Progenitor cell of endocrine pancreas (in vitro differentiated cells): ENCODE measurements around the gene G6PC3. TPM values are rescaled to one million over a fixed set of nuclear protein-coding genes. Genes with fewer than 3 reads are reported as not detected.
A peak's percentile ranks its signal among the peaks of the same experiment; 100 is the strongest.
"Not testable (repeated sequence)": the region's sequence is repeated elsewhere in the genome, so short reads cannot be mapped to it uniquely, and the experiment has no call there.

ENCODE experiments used
- DNase-seq: peaks from one replicate; pipeline ENCODE4 v3.0.0; 2021; ENCODE audit warnings: low spot score; ENCODE audit not compliant: unreplicated experiment
- H3K27ac Mint-ChIP-seq: 2 replicates; pipeline ENCODE4 v1.8.0; 2021; ENCODE audit warnings: mild to moderate bottlenecking, moderate library complexity, mixed read lengths
- H3K27me3 Mint-ChIP-seq: 2 replicates; pipeline ENCODE4 v1.8.0; 2021; ENCODE audit warnings: mixed read lengths
- H3K36me3 Mint-ChIP-seq: 2 replicates; pipeline ENCODE4 v1.8.0; 2022; ENCODE audit warnings: mixed read lengths; ENCODE audit not compliant: insufficient read depth
- H3K4me1 Mint-ChIP-seq: 2 replicates; pipeline ENCODE4 v1.8.0; 2021; ENCODE audit warnings: low read depth, mixed read lengths
- H3K4me3 Mint-ChIP-seq: 2 replicates; pipeline ENCODE4 v1.8.0; 2021; ENCODE audit warnings: low read depth, mild to moderate bottlenecking, moderate library complexity, mixed read lengths
- H3K9me3 Mint-ChIP-seq: 2 replicates; pipeline ENCODE4 v1.8.0; 2021; ENCODE audit warnings: low read depth, mixed read lengths
- long read RNA-seq: library from polyadenylated mRNA; unstranded; transcript quantifications from one replicate; pipeline ENCODE4 v2.0.0, GENCODE V29; 2020
- total RNA-seq: library from RNA; stranded (reverse); gene quantifications from 2 replicates; pipeline ENCODE4 v1.2.1, GENCODE V29; 2021
- TF ChIP-seq, protein P1 (sequence below): fragments of 200-600 bp; sonication (generic); IDR thresholded peaks from one replicate; pipeline ENCODE4 v1.5.0; 2021; ENCODE audit warnings: antibody characterized with exemption, mild to moderate bottlenecking; ENCODE audit not compliant: unreplicated experiment

Gene G6PC3, protein sequence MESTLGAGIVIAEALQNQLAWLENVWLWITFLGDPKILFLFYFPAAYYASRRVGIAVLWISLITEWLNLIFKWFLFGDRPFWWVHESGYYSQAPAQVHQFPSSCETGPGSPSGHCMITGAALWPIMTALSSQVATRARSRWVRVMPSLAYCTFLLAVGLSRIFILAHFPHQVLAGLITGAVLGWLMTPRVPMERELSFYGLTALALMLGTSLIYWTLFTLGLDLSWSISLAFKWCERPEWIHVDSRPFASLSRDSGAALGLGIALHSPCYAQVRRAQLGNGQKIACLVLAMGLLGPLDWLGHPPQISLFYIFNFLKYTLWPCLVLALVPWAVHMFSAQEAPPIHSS
- 57.3 and 58.7 TPM in 2 replicates for total RNA-seq
- long read RNA-seq, partial matches to known transcripts = 0 of 4 reads
- long read RNA-seq, other reads (novel, unspliced or antisense) = 3 of 4 reads

DNA sequence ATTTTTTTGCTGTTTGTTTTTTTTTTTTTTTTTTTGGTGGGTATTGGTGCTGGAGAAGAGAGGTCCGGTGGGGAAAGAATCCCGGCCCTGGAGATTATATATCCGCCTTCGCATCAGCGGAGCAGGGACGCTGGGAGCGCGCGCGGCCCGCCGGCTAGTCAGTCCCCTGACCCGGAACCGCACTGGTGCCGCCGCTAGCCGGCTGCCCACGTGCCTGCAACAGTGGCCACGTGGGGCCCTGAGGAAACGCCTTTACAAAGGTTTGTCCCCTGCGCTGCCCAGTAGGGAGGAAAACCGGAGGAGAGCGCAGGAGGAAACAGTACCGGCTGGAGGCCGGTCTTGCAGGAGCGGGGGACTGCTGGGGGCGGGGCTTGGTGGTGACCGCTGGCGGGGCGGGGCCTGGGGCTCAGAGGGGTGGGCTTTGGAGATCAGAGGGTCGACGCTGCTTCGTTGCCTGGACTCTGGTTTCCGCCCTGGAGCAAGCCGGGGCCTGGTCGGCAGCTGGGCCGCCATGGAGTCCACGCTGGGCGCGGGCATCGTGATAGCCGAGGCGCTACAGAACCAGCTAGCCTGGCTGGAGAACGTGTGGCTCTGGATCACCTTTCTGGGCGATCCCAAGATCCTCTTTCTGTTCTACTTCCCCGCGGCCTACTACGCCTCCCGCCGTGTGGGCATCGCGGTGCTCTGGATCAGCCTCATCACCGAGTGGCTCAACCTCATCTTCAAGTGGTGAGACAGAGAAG lies at the start of gene G6PC3:
G6PC3 (plus strand) TSS at position 281 of the 743 bp plus-strand sequence; CDS start at position 512, 231 bp downstream.
- H3K27ac Mint-ChIP-seq = peak within 1 kb of the TSS; percentile 96
- DNase-seq = peak; percentile 95
- H3K4me1 Mint-ChIP-seq = peaks cover 24% of the 10 kb centered on the region
- H3K9me3 Mint-ChIP-seq = no peaks in the 10 kb centered on the region
- TF ChIP-seq, protein P1, sequence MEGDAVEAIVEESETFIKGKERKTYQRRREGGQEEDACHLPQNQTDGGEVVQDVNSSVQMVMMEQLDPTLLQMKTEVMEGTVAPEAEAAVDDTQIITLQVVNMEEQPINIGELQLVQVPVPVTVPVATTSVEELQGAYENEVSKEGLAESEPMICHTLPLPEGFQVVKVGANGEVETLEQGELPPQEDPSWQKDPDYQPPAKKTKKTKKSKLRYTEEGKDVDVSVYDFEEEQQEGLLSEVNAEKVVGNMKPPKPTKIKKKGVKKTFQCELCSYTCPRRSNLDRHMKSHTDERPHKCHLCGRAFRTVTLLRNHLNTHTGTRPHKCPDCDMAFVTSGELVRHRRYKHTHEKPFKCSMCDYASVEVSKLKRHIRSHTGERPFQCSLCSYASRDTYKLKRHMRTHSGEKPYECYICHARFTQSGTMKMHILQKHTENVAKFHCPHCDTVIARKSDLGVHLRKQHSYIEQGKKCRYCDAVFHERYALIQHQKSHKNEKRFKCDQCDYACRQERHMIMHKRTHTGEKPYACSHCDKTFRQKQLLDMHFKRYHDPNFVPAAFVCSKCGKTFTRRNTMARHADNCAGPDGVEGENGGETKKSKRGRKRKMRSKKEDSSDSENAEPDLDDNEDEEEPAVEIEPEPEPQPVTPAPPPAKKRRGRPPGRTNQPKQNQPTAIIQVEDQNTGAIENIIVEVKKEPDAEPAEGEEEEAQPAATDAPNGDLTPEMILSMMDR = no peak
- H3K36me3 Mint-ChIP-seq = no peaks in the 10 kb centered on the region
- no peaks in the 10 kb centered on the region for H3K27me3 Mint-ChIP-seq
- H3K4me3 Mint-ChIP-seq = peak within 1 kb of the TSS; percentile 87

DNA sequence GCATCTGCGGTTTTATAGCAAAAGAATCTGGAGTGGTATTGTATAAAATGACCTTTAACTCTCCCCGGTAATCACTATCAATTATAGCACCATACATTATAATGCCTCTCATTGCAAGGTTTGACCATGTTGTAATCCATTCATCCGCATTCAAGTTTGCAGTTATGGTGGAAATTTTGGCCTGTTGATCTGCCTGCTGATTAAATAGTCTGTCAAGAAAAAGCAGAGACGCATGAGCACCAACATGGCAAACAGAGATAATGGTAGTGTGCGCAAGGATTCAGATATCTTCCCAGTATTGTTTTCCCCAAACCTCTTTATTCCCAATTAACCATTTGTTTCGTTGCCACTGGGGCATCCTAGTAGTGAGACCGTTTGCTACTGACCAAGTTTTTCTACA lies 49.3 kb upstream of the G6PC3 start:
- DNase-seq, H3K36me3 Mint-ChIP-seq, H3K27me3 Mint-ChIP-seq, H3K4me1 Mint-ChIP-seq, H3K4me3 Mint-ChIP-seq, H3K9me3 Mint-ChIP-seq, H3K27ac Mint-ChIP-seq: not testable (repeated sequence)

DNA sequence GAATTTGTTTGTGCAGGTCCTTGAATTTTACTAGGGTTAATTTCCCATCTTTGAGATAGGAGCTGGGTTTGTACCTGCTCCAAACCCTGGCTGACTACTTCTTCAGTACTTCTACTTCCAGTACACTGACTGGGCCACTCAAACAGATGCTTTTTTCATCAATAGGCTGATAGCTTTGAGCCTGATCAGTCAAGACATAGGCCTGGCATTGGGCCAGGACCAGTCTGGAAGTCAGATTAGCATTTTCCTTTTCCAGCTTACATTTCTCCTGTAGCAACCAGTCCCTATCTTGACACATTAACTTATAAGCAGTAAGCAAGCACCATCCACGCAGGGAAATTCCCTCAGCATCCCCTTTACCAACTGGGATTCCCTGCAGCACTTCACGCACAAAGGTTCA lies 48.3 kb upstream of the G6PC3 start:
- Mint-ChIP-seq H3K4me1 (peaks cover 3% of the 10 kb centered on the region), H3K9me3 (no peaks in the 10 kb centered on the region), H3K4me3 (no peak overlapping the region), H3K36me3 (peaks cover 5% of the 10 kb centered on the region), H3K27me3 (no peaks in the 10 kb centered on the region), H3K27ac (no peak overlapping the region)
- DNase-seq = no peak
- TF ChIP-seq, protein P1 = no peak

DNA sequence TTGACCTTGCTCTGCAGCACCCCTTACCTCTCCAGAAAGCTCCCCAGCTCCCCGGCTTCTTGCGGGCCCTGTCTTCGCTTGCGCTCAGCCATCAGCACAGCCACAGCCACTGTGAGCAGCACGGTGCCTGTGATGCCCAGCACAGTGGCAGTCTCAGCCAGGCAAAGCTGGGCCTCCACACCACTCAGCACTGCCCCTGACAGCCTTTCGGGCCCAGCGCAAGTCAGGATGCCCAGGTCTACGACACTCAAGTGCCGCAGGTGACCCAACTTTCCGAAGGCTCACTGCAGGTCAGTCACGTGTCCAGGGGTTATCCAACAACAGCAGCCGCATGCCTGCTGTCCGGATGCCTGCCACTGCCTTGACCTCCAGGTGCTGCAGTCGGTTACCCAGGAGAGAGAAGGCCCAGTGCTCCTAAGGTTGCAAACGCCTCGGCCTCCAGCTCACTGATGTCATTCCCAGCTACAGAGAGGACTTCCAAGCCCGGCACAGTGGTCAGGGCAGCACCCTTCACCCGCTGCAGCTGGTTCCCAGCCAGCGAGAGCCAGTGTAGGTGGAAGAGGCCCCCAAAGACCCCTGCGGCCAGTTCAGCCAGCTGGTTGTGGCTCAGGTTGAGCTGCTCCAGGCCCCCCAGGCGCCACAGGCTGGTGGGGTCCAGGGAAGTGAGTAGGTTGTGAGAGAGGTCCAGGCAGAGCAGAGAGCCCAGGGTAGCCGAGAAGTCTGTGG lies 46.8 kb upstream of the G6PC3 start:
- Mint-ChIP-seq H3K4me3 (no peak overlapping the region), H3K27me3 (no peaks in the 10 kb centered on the region), H3K27ac (no peak overlapping the region), H3K9me3 (no peaks in the 10 kb centered on the region), H3K4me1 (peaks cover 3% of the 10 kb centered on the region), H3K36me3 (peaks cover 5% of the 10 kb centered on the region)
- TF ChIP-seq, protein P1 = no peak
- DNase-seq = no peak

DNA sequence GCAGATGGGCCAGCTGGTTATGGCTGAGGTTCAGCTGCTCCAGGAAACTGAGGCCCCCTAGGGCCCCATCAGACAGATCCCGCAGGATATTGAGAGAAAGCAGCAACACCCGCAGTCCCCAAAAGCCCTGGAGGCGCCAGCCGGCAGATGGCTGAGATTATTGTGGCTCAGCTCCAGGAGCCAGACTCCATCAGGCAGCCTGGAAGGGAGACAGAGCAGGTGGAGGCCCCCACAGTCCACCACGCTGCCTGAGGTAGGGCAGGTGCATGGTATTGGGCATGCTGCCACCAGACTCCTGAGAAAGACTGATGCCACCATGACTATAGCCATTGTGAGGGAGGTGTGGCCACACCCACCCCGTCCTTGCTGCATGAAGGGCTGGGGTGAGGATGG lies 46.3 kb upstream of the G6PC3 start:
- Mint-ChIP-seq H3K36me3 (peaks cover 5% of the 10 kb centered on the region), H3K9me3 (no peaks in the 10 kb centered on the region), H3K4me1 (peaks cover 3% of the 10 kb centered on the region), H3K4me3 (no peak overlapping the region), H3K27ac (no peak overlapping the region), H3K27me3 (no peaks in the 10 kb centered on the region)
- no peak for DNase-seq
- TF ChIP-seq, protein P1 = no peak
